Central memory CD8-positive, alpha-beta T cell (primary cell): ENCODE measurements around the gene PDXDC1.
"Not testable (repeated sequence)": the region's sequence is repeated elsewhere in the genome, so short reads cannot be mapped to it uniquely, and the experiment has no call there.

Experiments used
- ATAC-seq: fragments of 150-1000 bp; cut with Tn5 transposase; replicated peaks from 2 replicates; pipeline ENCODE4 v1.10.0; 2022; ENCODE audit warnings: mild to moderate bottlenecking, moderate FRiP score, moderate number of reproducible peaks; ENCODE audit not compliant: poor library complexity, severe bottlenecking; ENCODE audit errors: extremely low read depth
- DNase-seq, 2 donors: peaks; one replicate each; pipeline ENCODE4 v3.0.0; 2021; ENCODE audit warnings: low spot score in 2 of 2
- H3K27ac Mint-ChIP-seq: one replicate; pipeline ENCODE4 v1.8.0; 2022; ENCODE audit warnings: low read depth, mild to moderate bottlenecking, moderate library complexity, mixed read lengths
- H3K27me3 Mint-ChIP-seq: one replicate; pipeline ENCODE4 v1.8.0; 2022; ENCODE audit warnings: mixed read lengths
- H3K36me3 Mint-ChIP-seq: one replicate; pipeline ENCODE4 v1.8.0; 2022; ENCODE audit warnings: mild to moderate bottlenecking, moderate library complexity, mixed read lengths; ENCODE audit not compliant: insufficient read depth
- H3K4me1 Mint-ChIP-seq: one replicate; pipeline ENCODE4 v1.8.0; 2022; ENCODE audit warnings: mixed read lengths
- H3K4me3 Mint-ChIP-seq: one replicate; pipeline ENCODE4 v1.8.0; 2022; ENCODE audit warnings: mild to moderate bottlenecking, moderate library complexity, mixed read lengths
- H3K9me3 Mint-ChIP-seq: one replicate; pipeline ENCODE4 v1.8.0; 2022; ENCODE audit warnings: mixed read lengths

The PDXDC1 gene

DNA sequence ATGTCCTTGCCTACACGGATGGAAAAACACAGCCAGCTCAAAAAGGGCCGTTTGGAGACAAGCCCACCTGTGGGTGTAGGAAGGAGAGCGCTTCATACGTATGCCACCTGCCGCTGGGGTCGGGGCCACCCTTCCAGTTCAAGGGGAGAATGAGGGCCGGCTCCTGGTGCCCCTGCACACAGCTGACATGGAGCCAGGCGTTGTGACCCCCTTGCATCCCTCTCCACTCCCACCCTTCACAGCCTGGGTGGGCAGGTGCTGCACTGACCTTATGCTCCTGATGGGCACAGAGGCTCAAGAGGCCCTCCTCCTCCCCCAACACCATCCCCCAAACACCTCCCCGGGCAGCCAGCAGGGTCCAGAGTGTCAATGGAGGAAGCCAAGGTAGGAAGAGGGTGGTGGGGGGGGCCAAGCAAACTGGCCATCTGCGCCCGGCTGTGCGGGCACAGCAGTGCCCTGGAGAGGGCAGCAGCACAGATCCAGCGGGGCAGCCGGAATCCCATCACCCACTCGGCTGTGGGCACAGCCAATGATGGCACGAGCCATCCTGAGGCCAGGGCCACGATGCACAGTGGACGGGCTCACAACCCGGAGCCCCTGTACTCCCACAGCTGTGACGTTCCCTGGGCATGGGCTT lies 170.1 kb downstream of the PDXDC1 start:
- not testable (repeated sequence) for H3K4me1 Mint-ChIP-seq, ATAC-seq, H3K27ac Mint-ChIP-seq, H3K36me3 Mint-ChIP-seq, H3K9me3 Mint-ChIP-seq, H3K4me3 Mint-ChIP-seq, DNase-seq, H3K27me3 Mint-ChIP-seq

DNA sequence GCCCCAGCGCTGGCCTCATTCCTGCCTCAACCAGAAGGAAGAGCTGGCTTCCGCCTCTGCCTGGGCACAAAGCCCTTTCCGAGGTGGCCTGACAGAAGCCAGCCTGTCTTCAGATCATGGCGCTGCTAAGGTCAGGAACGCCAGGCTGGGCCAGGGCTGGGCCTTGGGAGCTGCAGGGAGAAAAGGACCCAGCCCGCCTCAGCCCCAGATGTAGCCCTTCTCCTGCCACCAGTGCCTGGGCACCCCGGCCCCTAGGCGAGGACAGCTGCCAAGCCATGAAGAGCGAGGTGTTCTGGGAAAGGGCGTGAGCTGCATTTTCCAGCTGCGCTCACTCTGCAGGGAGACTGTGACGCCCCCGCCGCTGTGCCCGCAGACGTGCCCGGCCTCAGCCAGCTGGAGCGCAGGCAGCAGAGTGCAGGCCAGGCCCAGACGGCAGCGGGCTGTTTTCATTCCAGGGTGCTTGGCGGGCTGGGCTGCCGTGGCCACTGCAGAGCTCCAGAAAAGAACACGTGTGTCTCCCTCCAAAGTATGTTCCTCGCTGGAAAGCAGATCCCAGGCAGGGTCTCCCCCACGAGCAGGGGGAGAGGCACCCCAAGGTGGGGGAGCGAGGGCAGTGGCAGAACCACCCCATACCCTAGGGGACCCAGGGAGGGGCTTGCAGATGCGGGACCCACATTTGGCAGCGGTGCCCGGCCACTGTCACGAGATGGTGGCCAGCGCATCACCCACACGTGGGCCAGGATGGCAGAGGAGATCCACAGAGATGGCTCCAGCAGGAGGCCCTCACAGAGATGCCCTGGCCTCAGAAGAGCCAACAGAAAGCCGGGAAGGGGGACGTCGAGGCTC lies 170.8 kb downstream of the PDXDC1 start:
- H3K27me3 Mint-ChIP-seq, H3K9me3 Mint-ChIP-seq, H3K4me3 Mint-ChIP-seq, DNase-seq, H3K36me3 Mint-ChIP-seq, H3K4me1 Mint-ChIP-seq, H3K27ac Mint-ChIP-seq, ATAC-seq: not testable (repeated sequence)

DNA sequence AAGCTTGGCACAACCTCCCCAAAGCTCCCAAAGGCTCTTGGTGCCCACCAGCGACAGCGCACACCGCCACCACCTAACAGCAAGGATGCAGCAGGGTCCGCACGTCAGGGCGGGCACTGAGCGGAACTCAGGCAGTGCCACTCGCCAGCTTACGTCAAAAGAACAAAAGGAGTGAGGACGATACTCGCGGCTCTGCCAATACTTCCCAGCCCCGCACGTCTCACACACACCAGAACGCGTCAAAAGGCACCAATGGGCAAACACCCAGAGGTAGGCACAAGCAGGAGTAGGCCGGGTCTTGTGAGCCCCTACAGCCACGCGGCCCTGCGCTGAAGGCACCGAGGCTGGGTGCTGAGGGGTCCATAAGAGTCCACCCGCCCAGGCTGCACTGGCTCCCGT lies 171.4 kb downstream of the PDXDC1 start:
- DNase-seq, H3K27me3 Mint-ChIP-seq, H3K27ac Mint-ChIP-seq, H3K9me3 Mint-ChIP-seq, H3K4me1 Mint-ChIP-seq, ATAC-seq, H3K4me3 Mint-ChIP-seq, H3K36me3 Mint-ChIP-seq: not testable (repeated sequence)

DNA sequence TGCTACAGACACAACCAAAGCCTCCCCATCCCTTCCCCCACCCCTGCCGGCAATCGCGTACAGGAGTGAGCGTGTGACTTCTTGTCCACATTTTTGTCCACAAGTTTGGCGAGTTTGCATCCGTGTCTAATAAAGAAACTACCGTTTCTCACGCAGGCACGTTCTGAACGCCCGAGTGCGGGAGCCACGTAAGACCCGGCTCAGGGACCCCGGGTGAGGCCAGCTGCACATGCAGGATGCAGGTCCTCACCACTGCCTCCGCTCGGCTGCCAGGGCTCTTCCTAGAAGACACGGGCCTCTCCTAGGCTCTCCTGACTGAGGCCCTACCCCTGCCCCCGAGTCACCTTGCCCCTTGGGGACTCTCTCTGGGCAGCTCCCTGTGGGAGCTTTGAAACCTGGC lies 174.0 kb downstream of the PDXDC1 start:
- not testable (repeated sequence) for H3K4me3 Mint-ChIP-seq, H3K9me3 Mint-ChIP-seq, ATAC-seq, H3K27me3 Mint-ChIP-seq, DNase-seq, H3K4me1 Mint-ChIP-seq, H3K36me3 Mint-ChIP-seq, H3K27ac Mint-ChIP-seq

DNA sequence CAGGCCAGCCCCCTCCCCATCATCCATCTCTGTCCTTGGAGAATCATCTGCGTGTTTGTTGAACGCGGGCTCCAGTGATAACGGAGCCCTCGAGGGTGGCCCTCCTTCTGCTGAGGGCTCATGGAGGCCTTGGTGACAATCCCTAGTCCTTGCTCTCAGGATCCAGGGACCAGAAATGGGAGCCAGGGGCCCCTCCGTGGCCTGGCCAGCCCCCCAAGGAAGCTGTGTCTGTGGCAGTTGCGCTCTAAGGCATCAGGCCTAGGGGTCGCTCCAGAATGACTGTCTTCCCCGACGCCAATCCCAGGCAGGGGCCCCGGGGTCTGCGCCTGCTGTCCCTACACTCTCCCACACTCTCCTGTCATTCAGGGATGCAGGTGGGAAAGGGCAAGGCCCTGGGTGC lies 174.4 kb downstream of the PDXDC1 start:
- not testable (repeated sequence) for H3K9me3 Mint-ChIP-seq, H3K4me3 Mint-ChIP-seq, H3K36me3 Mint-ChIP-seq, DNase-seq, H3K4me1 Mint-ChIP-seq, ATAC-seq, H3K27ac Mint-ChIP-seq, H3K27me3 Mint-ChIP-seq

DNA sequence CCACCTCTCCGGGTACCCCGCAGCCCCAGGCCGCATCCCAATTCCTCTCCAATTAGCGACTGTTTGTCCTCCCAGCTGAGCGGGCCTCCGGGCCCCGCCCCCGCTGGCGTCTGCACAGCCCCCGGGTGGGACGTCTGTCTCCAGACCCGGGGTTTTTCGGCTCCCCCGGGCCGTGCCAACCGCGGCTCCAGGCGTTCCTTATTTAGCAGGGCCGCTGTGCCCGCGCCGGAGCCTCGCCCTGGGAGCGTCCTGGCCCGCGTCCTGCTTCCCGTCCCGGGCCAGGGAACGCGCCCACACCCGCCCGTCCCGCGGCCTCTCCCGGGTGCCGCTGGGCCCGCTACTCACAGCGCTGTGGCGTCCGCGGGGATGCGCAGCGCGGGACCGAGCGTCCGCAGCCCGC lies 179.2 kb downstream of the PDXDC1 start:
- not testable (repeated sequence) for H3K36me3 Mint-ChIP-seq, ATAC-seq, H3K27me3 Mint-ChIP-seq, H3K27ac Mint-ChIP-seq, H3K4me1 Mint-ChIP-seq, DNase-seq, H3K4me3 Mint-ChIP-seq, H3K9me3 Mint-ChIP-seq

DNA sequence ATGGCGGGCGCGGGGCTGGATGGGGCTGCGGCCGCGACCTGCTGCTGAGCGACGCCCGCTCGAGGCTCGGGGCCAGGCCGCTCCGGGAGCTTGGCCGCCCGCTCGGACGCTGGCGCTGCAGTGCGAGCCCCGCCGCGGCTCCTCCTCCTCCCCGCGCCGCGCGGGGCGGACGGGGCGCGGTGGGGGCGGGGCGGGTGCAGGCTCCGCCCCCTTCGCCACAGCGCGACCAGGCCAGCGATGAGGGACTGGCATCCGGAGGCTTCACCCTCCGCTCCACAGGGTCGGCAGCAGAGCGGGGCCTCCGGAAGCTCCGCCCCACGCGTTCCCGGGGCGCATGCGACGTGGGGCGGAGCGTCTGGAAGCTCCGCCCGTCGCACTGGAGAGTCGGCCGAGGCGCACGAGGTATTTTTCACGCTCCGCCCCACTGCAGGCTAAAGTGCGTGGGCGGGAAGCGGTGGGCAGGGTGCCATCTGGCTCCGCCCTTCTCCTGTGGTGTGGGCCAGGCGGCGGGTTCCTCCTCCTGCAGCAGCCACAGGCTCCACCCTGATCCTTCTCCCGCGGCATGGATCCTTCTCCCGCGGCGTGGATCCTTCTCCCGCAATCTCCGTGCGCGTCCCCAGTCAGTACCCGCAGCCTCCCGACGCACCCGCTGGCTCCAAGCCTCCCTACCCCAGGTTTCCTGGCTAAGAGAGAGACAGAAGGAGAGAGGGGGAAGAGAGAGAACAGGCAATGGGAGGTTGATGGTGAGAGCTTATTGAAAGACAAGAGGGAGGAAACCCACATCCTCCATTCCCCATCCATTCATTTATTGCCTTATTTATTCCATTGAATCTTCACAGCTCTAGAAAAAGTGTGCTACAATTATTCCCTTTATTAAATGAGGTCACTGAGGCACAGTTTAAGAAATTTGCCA lies 180.1 kb downstream of the PDXDC1 start:
- DNase-seq: peak; percentile 73 to 85
- ATAC-seq: peak; percentile 81
- not testable (repeated sequence) for H3K36me3 Mint-ChIP-seq, H3K27me3 Mint-ChIP-seq, H3K27ac Mint-ChIP-seq, H3K4me1 Mint-ChIP-seq, H3K9me3 Mint-ChIP-seq
- peak overlapping the region; percentile 72 for H3K4me3 Mint-ChIP-seq

DNA sequence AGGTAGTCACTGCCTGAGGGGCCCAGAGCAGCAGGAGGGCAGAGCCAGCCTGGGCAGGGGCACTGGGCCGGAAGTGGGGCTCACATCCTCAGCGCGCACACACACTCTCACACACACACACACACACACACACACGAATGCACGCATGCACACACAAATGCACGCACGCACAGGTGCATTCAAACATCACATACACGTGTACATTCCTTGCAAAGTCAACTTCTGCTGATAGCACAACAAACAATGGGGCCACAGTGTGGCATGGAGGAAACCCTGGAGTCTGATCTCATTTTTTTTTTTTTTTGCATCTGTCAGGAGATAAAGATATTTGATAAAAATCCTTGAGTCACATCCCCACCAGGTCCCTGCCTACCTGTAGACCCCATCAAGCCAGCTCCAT lies 182.8 kb downstream of the PDXDC1 start:
- not testable (repeated sequence) for H3K27ac Mint-ChIP-seq, ATAC-seq, H3K9me3 Mint-ChIP-seq, H3K36me3 Mint-ChIP-seq, H3K27me3 Mint-ChIP-seq, H3K4me1 Mint-ChIP-seq, H3K4me3 Mint-ChIP-seq, DNase-seq

DNA sequence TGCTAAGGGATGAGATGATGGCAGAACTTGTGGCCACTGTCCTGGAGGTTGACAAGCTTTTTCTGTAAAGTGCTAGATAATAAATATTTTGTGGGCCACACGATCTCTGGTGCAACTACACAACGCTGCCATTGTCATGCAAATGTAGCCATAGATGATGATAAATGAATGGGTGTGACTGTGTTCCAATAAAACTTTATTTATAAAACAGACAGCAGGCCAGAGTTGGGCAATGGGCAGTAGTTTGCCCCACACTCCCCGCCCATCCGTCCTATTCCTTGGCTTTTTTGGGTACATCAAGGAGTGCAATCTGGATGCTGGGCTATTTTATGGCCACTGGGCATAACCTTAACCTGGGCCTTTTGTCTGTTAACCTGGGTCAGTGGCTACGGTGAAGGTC lies 184.8 kb downstream of the PDXDC1 start:
- not testable (repeated sequence) for DNase-seq, H3K36me3 Mint-ChIP-seq, H3K4me1 Mint-ChIP-seq, H3K27ac Mint-ChIP-seq, H3K9me3 Mint-ChIP-seq, ATAC-seq, H3K27me3 Mint-ChIP-seq, H3K4me3 Mint-ChIP-seq

DNA sequence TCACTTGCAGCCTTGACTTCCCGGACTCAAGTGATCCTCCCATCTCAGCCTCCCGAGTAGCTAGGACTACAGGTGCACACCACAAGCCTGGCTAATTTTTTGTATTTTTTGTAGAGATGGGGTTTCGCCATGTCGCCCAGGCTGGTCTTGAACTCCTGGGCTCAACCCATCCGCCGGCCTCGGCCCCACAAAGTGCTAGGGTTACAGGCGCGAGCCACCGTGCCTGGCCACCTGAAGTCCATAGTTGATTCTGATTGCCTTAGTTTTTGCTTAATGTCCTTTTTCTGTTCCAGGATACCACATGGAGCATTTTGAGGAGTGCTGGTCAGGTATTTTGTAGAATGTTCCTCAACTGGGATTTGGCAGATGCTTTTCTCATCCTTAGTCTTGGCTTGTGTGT lies 185.7 kb downstream of the PDXDC1 start:
- DNase-seq, H3K27ac Mint-ChIP-seq, H3K4me3 Mint-ChIP-seq, H3K27me3 Mint-ChIP-seq, ATAC-seq, H3K36me3 Mint-ChIP-seq, H3K4me1 Mint-ChIP-seq, H3K9me3 Mint-ChIP-seq: not testable (repeated sequence)

DNA sequence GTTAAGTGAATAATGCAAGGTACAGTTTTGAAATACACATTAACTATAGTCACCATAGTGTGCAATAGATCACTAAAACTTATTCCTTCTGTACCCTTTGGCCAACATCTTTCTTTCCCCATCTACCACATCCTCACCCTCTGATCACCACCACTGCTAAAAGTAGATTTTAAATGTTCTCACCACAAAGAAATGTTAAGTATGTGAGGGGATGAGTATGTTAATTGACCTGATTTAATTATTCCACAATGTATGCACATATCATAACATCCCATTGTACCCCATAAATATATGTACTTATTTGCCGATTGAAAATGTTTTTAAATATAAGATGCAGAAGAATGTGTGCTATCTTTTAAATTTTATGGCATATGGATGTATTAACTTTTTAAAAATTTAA lies 188.2 kb downstream of the PDXDC1 start:
- ATAC-seq, H3K4me1 Mint-ChIP-seq, DNase-seq, H3K4me3 Mint-ChIP-seq, H3K36me3 Mint-ChIP-seq, H3K9me3 Mint-ChIP-seq, H3K27ac Mint-ChIP-seq: not testable (repeated sequence)
- peaks cover 14% of the 10 kb centered on the region for H3K27me3 Mint-ChIP-seq

DNA sequence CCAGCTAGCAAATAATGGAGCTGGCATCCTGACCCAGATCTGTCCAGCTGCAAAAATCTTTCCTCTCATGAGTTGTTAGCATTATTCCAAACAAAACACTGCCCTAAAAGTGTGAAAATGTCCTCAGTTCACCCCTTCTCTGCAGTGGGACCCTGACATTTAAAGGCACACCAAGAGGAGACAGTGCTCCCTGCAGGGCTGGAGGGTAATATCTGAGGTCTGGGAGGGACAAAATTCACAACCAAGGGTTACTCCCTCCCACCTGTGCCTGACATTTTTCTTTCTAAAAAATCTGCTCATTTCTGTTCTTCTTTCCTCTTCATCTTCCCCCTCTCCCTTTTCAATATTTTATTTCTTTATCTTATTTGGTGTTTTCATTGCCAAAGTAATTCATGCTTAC lies 191.4 kb downstream of the PDXDC1 start:
- H3K27ac Mint-ChIP-seq, DNase-seq, H3K9me3 Mint-ChIP-seq, H3K36me3 Mint-ChIP-seq, H3K4me1 Mint-ChIP-seq, H3K4me3 Mint-ChIP-seq, ATAC-seq: not testable (repeated sequence)
- peaks cover 21% of the 10 kb centered on the region for H3K27me3 Mint-ChIP-seq
